ENCODE data around the gene CASP6.

Gene CASP6

GRCh38 chr4:109702950-109703663 is at the start of gene CASP6:
Gene CASP6 (minus strand): TSS chr4:109703445. CDS start chr4:109703395, 50 bp downstream.
- peak within 1 kb of the TSS; percentile 78 for H3K4me3 ChIP-seq (ENCODE audit: control insufficient read depth, low read depth, low read length)
- TF ChIP-seq, protein P1, sequence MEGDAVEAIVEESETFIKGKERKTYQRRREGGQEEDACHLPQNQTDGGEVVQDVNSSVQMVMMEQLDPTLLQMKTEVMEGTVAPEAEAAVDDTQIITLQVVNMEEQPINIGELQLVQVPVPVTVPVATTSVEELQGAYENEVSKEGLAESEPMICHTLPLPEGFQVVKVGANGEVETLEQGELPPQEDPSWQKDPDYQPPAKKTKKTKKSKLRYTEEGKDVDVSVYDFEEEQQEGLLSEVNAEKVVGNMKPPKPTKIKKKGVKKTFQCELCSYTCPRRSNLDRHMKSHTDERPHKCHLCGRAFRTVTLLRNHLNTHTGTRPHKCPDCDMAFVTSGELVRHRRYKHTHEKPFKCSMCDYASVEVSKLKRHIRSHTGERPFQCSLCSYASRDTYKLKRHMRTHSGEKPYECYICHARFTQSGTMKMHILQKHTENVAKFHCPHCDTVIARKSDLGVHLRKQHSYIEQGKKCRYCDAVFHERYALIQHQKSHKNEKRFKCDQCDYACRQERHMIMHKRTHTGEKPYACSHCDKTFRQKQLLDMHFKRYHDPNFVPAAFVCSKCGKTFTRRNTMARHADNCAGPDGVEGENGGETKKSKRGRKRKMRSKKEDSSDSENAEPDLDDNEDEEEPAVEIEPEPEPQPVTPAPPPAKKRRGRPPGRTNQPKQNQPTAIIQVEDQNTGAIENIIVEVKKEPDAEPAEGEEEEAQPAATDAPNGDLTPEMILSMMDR (conservative IDR thresholded peaks at IDR 0.05; ENCODE audit: control insufficient read depth, insufficient read depth, low read depth, low read length), result peak; percentile 45
- peak; percentile 61 for DNase-seq (ENCODE audit: low read depth)

GRCh38 chr4:109752525-109752924 is 49.3 kb upstream of the CASP6 start:
- no peak for DNase-seq (ENCODE audit: low read depth)
- TF ChIP-seq, protein P1 (conservative IDR thresholded peaks at IDR 0.05; ENCODE audit: control insufficient read depth, insufficient read depth, low read depth, low read length), result no peak
- no peak overlapping the region for H3K4me3 ChIP-seq (ENCODE audit: control insufficient read depth, low read depth, low read length)

DNA sequence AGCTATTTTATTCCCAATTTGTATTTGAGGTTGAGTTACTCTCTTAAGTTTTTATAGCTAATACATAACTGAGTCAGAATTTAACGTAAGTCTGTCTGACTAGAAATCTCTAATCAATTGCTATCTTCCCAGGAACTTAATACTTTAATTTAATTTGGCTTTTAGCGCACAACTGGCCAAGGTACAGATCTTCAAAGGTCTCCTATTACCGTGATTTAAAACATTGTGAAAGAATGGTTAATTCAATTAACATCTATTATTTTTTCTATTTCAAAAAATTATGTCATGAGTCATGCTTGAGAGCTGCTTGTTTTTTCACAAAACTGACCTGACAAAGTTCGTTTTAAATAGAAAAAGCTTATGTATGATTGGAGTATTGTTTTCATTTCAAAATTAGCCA is 48.6 kb upstream of the CASP6 start:
- TF ChIP-seq, protein P1 (conservative IDR thresholded peaks at IDR 0.05; ENCODE audit: control insufficient read depth, insufficient read depth, low read depth, low read length), result no peak
- no peak overlapping the region for H3K4me3 ChIP-seq (ENCODE audit: control insufficient read depth, low read depth, low read length)
- DNase-seq (ENCODE audit: low read depth), result no peak

- H3K4me3 ChIP-seq (ENCODE audit: control insufficient read depth, low read depth, low read length), result no peak overlapping the region
- DNase-seq (ENCODE audit: low read depth), result no peak
- TF ChIP-seq, protein P1 (conservative IDR thresholded peaks at IDR 0.05; ENCODE audit: control insufficient read depth, insufficient read depth, low read depth, low read length), result no peak
Measured at GRCh38 chr4:109750652-109751244, 47.5 kb upstream of the CASP6 start.

GRCh38 chr4:109749388-109750082 is 46.3 kb upstream of the CASP6 start:
- no peak overlapping the region for H3K4me3 ChIP-seq (ENCODE audit: control insufficient read depth, low read depth, low read length)
- DNase-seq (ENCODE audit: low read depth), result no peak
- TF ChIP-seq, protein P1 (conservative IDR thresholded peaks at IDR 0.05; ENCODE audit: control insufficient read depth, insufficient read depth, low read depth, low read length), result no peak

DNA sequence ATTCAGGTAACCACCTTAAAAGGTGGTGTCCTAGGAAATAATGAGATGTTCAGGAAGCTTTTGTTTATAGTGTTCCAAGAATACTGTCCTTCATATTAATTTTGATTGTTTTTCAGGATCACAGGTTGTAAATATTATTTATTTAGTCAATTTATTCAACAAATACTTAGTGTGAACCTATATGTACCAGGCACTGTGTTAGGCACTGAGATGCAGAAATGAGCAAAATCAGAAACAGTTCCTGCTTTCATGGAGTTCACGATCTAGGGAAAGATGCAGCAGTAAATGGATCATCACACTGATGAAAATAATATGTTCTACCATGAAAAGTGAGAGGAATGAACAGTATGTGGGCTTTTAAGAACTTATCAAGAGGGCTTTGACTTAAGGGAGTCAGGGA is 44.9 kb upstream of the CASP6 start:
- H3K4me3 ChIP-seq (ENCODE audit: control insufficient read depth, low read depth, low read length), result no peak overlapping the region
- TF ChIP-seq, protein P1 (conservative IDR thresholded peaks at IDR 0.05; ENCODE audit: control insufficient read depth, insufficient read depth, low read depth, low read length), result no peak
- no peak for DNase-seq (ENCODE audit: low read depth)

All from fibroblast of mammary gland (primary cell).